Adrenal gland (tissue), 12 donors: ENCODE results near the gene FAT2. TPM values are rescaled to one million over a fixed set of nuclear protein-coding genes. Genes with fewer than 3 reads are reported as not detected.

ENCODE experiments used
- DNase-seq, 7 donors: peaks; one replicate each; pipeline ENCODE4 v3.0.0-alpha.2; 2019 to 2020
- H3K27ac ChIP-seq, 5 donors: fragments of 200-600 bp; sonication (generic) in 4 of 5; 1 replicate in 3 of 5; 2 replicates in 2 of 5; pipeline versions ENCODE4 v1.5.1 to v1.8.0; 2016 to 2020; ENCODE audit warnings: mild to moderate bottlenecking in 1 of 5
- H3K27me3 ChIP-seq: fragments of 200-600 bp; 2 replicates; pipeline ENCODE4 v1.8.0; 2021
- H3K36me3 ChIP-seq, 2 donors: fragments of 200-600 bp; replicated peaks in 1 of 2; 1 replicate in 1 of 2; 2 replicates in 1 of 2; pipeline versions ENCODE4 v1.5.1 to v1.8.0; 2018 to 2022
- H3K4me1 ChIP-seq, 2 donors: fragments of 200-600 bp; replicated peaks in 1 of 2; 1 replicate in 1 of 2; 2 replicates in 1 of 2; pipeline versions ENCODE4 v1.5.1 to v1.8.0; 2018 to 2021
- H3K4me3 ChIP-seq, 4 donors: fragments of 200-600 bp; sonication (generic) in 3 of 4; one replicate each; pipeline ENCODE4 v1.5.1; 2016 to 2018
- H3K9me3 ChIP-seq, 3 donors: fragments of 200-600 bp; sonication (generic) in 1 of 3; replicated peaks in 1 of 3; 1 replicate in 2 of 3; 2 replicates in 1 of 3; pipeline versions ENCODE4 v1.5.1 to v1.8.0; 2016 to 2021
- CTCF ChIP-seq, 6 experiments: fragments of 450-650 bp in 4 of 6; fragments of 200-600 bp in 2 of 6; sonication (generic) in 1 of 6; IDR thresholded peaks; 1 replicate in 5 of 6; 2 replicates in 1 of 6; pipeline versions ENCODE4 v1.5.1 to v1.8.0; 2016 to 2021; ENCODE audit warnings: antibody characterized with exemption in 6 of 6, mild to moderate bottlenecking in 2 of 6, moderate library complexity in 1 of 6
- POLR2A ChIP-seq, 2 donors: fragments of 450-650 bp; IDR thresholded peaks; one replicate each; pipeline ENCODE4 v1.6.1; 2017; ENCODE audit warnings: antibody characterized with exemption in 2 of 2, mild to moderate bottlenecking in 2 of 2, moderate library complexity in 1 of 2
- WGBS, 4 donors: extraction: QIAGEN DNeasy Blood & Tissue Kit in 2 of 4; methylation state at CpG; one replicate each; pipeline versions ENCODE4 v1.1.5 to v1.1.7; 2013 to 2017; 5-methylcytosine and 5-hydroxymethylcytosine counted together
- intact Hi-C, 2 donors: fragments of 100-400 bp; cut with DNase I; formaldehyde crosslinking; loops; one replicate each; pipeline versions ENCODE4 v1.14.1 to v1.15.0; 2022 to 2023
- polyA plus RNA-seq, 3 donors: library from polyadenylated mRNA; stranded (reverse); fragments of 200-250 nt in 2 of 3; fragments of 350-450 nt in 1 of 3; fragmentation: Illumina TruSeq in 1 of 3; extraction: RNeasy Lipid Tissue Mini Kit (QIAGEN cat#74804) in 1 of 3; gene quantifications; one replicate each; pipeline ENCODE4 v1.2.3, GENCODE V29; 2013 to 2014
- total RNA-seq, 9 donors: library from RNA; depleted of rRNA in 4 of 9; stranded (reverse); fragments of >200 nt in 4 of 9; fragments of 120-200 nt in 1 of 9; fragmentation: NEBNext Ultra II Directional in 1 of 9; extraction: Animal tissue kit (Norgen Biotek cat#: 25700) in 1 of 9; gene quantifications; one replicate each; pipeline versions ENCODE4 v1.1.0 to v1.2.4, GENCODE V29; 2013 to 2023
- donor health status: healthy with polysubstance abuse.
- donor health status: Bipolar disorder and iron deficiency.
- donor health status: DM: yes; HTN: yes; CAD: no.
- donor health status: DM: no; HTN: no; CAD: no.
- donor health status: DM: no; HTN: no; CAD: no.
- donor health status: DM: yes; HTN: yes; CAD: no.

Gene FAT2
- total and polyA plus RNA-seq, 12 donors = under 0.01 to 0.08 (median 0.03) TPM; not detected in 7

GRCh38 chr5:151602806-151603205, 11.7 kb upstream of the FAT2 start:
- Histone ChIP-seq H3K27ac (no peak overlapping the region), H3K36me3 (no peaks in the 10 kb centered on the region), H3K4me1 (no peaks in the 10 kb centered on the region), H3K9me3 (no peaks in the 10 kb centered on the region), H3K27me3 (no peaks in the 10 kb centered on the region), H3K4me3 (no peak overlapping the region)
- intact Hi-C loops = no loop called here
- TF ChIP-seq POLR2A (IDR thresholded peaks at IDR 0.05) = no peak
- no peak for TF ChIP-seq CTCF (IDR thresholded peaks at IDR 0.05)
- DNase-seq = no peak

DNA sequence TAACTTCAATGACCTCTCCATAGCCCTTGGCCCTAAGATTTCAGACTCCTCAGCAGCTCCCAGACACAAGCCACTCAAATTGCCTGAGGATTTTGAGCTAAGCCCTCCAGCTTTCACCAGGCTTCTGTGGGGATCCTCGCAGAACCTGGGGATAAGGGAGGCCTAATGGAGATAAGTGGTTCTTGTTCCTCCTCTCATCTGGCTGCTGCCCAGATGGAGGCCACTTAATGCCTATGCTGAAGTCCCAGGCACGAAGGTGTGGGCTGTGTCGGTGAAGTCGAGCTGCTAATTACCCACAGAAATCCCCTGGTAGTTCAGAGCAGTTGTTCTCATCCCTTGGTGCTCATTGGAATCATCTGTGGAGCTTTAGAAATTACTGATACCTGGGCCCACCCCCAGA, 10.3 kb upstream of the FAT2 start:
- intact Hi-C loops = no loop called here
- no peaks in the 10 kb centered on the region for H3K9me3 ChIP-seq
- H3K27ac ChIP-seq = no peak overlapping the region
- H3K4me3 ChIP-seq = no peak overlapping the region
- TF ChIP-seq POLR2A (IDR thresholded peaks at IDR 0.05) (no peak), CTCF (IDR thresholded peaks at IDR 0.05) (no peak)
- DNase-seq = no peak
- H3K27me3 ChIP-seq = no peaks in the 10 kb centered on the region
- H3K36me3 ChIP-seq = no peaks in the 10 kb centered on the region
- no peaks in the 10 kb centered on the region for H3K4me1 ChIP-seq
- 81 to 93% (median 92%) methylated on average over 4 of the region's 4 CpGs for WGBS, 4 donors

DNA sequence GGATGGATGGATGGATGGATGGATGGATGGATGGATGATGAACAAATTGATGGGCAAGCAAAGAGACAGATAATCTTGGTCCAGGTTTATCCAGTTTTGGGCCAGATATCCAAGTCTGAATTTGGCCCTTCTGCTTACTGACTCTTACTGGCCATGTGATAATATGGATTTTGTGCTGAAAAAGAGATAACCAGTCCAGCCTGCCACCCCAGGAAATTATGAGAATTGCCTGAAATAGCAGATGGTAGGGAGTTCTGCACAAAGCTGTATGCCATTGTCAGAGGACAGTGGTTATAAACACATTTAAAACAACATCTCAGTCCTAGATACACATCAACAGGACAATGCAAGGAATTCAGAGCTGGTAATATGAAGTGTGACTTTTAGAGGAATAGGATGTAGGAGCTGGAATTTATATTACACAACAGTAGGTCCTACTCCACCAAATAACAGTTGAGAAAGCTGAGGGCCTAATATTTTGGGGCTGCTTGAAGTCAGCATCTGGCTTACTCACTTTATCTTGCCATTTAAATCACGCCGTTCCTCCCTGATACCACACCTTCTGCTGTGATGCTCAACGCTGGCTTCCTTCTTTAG, 9.0 kb upstream of the FAT2 start:
- H3K4me3 ChIP-seq = no peak overlapping the region
- WGBS, 4 donors = 90 to 98% (median 92%) methylated on average over 3 of the region's 3 CpGs
- TF ChIP-seq CTCF (IDR thresholded peaks at IDR 0.05) = no peak
- no peak for TF ChIP-seq POLR2A (IDR thresholded peaks at IDR 0.05)
- no peaks in the 10 kb centered on the region for H3K36me3 ChIP-seq
- intact Hi-C loops = no loop called here
- H3K27me3 ChIP-seq = no peaks in the 10 kb centered on the region
- no peak for DNase-seq
- no peaks in the 10 kb centered on the region for H3K9me3 ChIP-seq
- H3K4me1 ChIP-seq = no peaks in the 10 kb centered on the region
- H3K27ac ChIP-seq = no peak overlapping the region

GRCh38 chr5:151598984-151599383, 7.9 kb upstream of the FAT2 start:
- TF ChIP-seq POLR2A (IDR thresholded peaks at IDR 0.05) (no peak), CTCF (IDR thresholded peaks at IDR 0.05) (no peak)
- no peaks in the 10 kb centered on the region for H3K27me3 ChIP-seq
- no peak overlapping the region for H3K27ac ChIP-seq
- WGBS, 4 donors = 50 to 95% (median 75%) methylated on average over 2 of the region's 2 CpGs
- no peak overlapping the region for H3K4me3 ChIP-seq
- no peaks in the 10 kb centered on the region for H3K4me1 ChIP-seq
- no peaks in the 10 kb centered on the region for H3K36me3 ChIP-seq
- intact Hi-C loops = no loop called here
- no peak for DNase-seq
- no peaks in the 10 kb centered on the region for H3K9me3 ChIP-seq
